Measurements from ENCODE around the gene BCL7A. TPM values are rescaled to one million over a fixed set of nuclear protein-coding genes. Genes with fewer than 3 reads are reported as not detected.

Gene BCL7A
- total RNA-seq, 1 experiment from 2014 or later: 14.4 TPM

- Histone ChIP-seq H3K36me3 (no peaks in the 10 kb centered on the region), H3K9me3 (replicated peaks) (no peaks in the 10 kb centered on the region), H3K4me3 (no peak overlapping the region), H3K27ac (no peak overlapping the region), H3K27me3 (no peaks in the 10 kb centered on the region), H3K4me1 (peaks cover 10% of the 10 kb centered on the region)
- DNase-seq: peak; percentile 60 to 73
These were observed 30.7 kb upstream of the BCL7A start for GRCh38 chr12:121990692-121991603.

- no peak overlapping the region for H3K27ac ChIP-seq
- no peaks in the 10 kb centered on the region for H3K9me3 ChIP-seq (replicated peaks)
- no peak for DNase-seq
- H3K36me3 ChIP-seq: no peaks in the 10 kb centered on the region
- H3K27me3 ChIP-seq: no peaks in the 10 kb centered on the region
- no peak overlapping the region for H3K4me3 ChIP-seq
- peaks cover 10% of the 10 kb centered on the region for H3K4me1 ChIP-seq
These were observed 29.4 kb upstream of the BCL7A start for GRCh38 chr12:121992059-121992879.

GRCh38 chr12:121996050-121996944, 25.4 kb upstream of the BCL7A start:
- DNase-seq: no peak
- Histone ChIP-seq H3K4me3 (no peak overlapping the region), H3K9me3 (replicated peaks) (no peaks in the 10 kb centered on the region), H3K27ac (no peak overlapping the region), H3K4me1 (peaks cover 3% of the 10 kb centered on the region), H3K27me3 (no peaks in the 10 kb centered on the region), H3K36me3 (no peaks in the 10 kb centered on the region)

- Histone ChIP-seq H3K27me3 (no peaks in the 10 kb centered on the region), H3K36me3 (no peaks in the 10 kb centered on the region), H3K4me3 (no peak overlapping the region), H3K4me1 (no peaks in the 10 kb centered on the region), H3K27ac (no peak overlapping the region), H3K9me3 (replicated peaks) (no peaks in the 10 kb centered on the region)
- no peak for DNase-seq
These were observed 24.6 kb upstream of the BCL7A start for GRCh38 chr12:121996945-121997612.

GRCh38 chr12:122001466-122002209, 20.0 kb upstream of the BCL7A start:
- Histone ChIP-seq H3K36me3 (no peaks in the 10 kb centered on the region), H3K27ac (no peak overlapping the region), H3K27me3 (no peaks in the 10 kb centered on the region), H3K9me3 (replicated peaks) (no peaks in the 10 kb centered on the region), H3K4me3 (no peak overlapping the region), H3K4me1 (peaks cover 20% of the 10 kb centered on the region)
- peak in 1 of 2 experiments; percentile 29 for DNase-seq

- peak; percentile 70 to 71 for DNase-seq
- Histone ChIP-seq H3K36me3 (no peaks in the 10 kb centered on the region), H3K27me3 (no peaks in the 10 kb centered on the region), H3K4me3 (no peak overlapping the region), H3K4me1 (peaks cover 20% of the 10 kb centered on the region), H3K9me3 (replicated peaks) (no peaks in the 10 kb centered on the region), H3K27ac (peak overlapping the region; percentile 36)
These were observed 17.8 kb upstream of the BCL7A start for GRCh38 chr12:122003651-122004611.

GRCh38 chr12:122004633-122005071, 17.0 kb upstream of the BCL7A start:
- Histone ChIP-seq H3K4me1 (peaks cover 20% of the 10 kb centered on the region), H3K9me3 (replicated peaks) (no peaks in the 10 kb centered on the region), H3K36me3 (no peaks in the 10 kb centered on the region), H3K27me3 (no peaks in the 10 kb centered on the region), H3K4me3 (no peak overlapping the region), H3K27ac (no peak overlapping the region)
- DNase-seq: no peak

- peaks cover 20% of the 10 kb centered on the region for H3K4me1 ChIP-seq
- no peak overlapping the region for H3K4me3 ChIP-seq
- no peaks in the 10 kb centered on the region for H3K36me3 ChIP-seq
- no peak overlapping the region for H3K27ac ChIP-seq
- H3K27me3 ChIP-seq: no peaks in the 10 kb centered on the region
- H3K9me3 ChIP-seq (replicated peaks): no peaks in the 10 kb centered on the region
- no peak for DNase-seq
These were observed 16.4 kb upstream of the BCL7A start for GRCh38 chr12:122005252-122005776.

- no peak for DNase-seq
- Histone ChIP-seq H3K4me1 (peaks cover 20% of the 10 kb centered on the region), H3K27me3 (no peaks in the 10 kb centered on the region), H3K4me3 (no peak overlapping the region), H3K9me3 (replicated peaks) (no peaks in the 10 kb centered on the region), H3K36me3 (no peaks in the 10 kb centered on the region), H3K27ac (no peak overlapping the region)
These were observed 15.3 kb upstream of the BCL7A start for GRCh38 chr12:122006186-122006926.

GRCh38 chr12:122009741-122010140, 11.9 kb upstream of the BCL7A start:
- Histone ChIP-seq H3K36me3 (no peaks in the 10 kb centered on the region), H3K4me3 (no peak overlapping the region), H3K27me3 (no peaks in the 10 kb centered on the region), H3K4me1 (peaks cover 5% of the 10 kb centered on the region), H3K9me3 (replicated peaks) (no peaks in the 10 kb centered on the region), H3K27ac (no peak overlapping the region)
- no peak for DNase-seq

GRCh38 chr12:122012184-122012583, 9.5 kb upstream of the BCL7A start:
- DNase-seq: no peak
- Histone ChIP-seq H3K36me3 (no peaks in the 10 kb centered on the region), H3K9me3 (replicated peaks) (no peaks in the 10 kb centered on the region), H3K4me3 (no peak overlapping the region), H3K27ac (no peak overlapping the region), H3K4me1 (no peaks in the 10 kb centered on the region), H3K27me3 (no peaks in the 10 kb centered on the region)

- H3K4me3 ChIP-seq: no peak overlapping the region
- no peak overlapping the region for H3K27ac ChIP-seq
- H3K4me1 ChIP-seq: no peaks in the 10 kb centered on the region
- no peaks in the 10 kb centered on the region for H3K9me3 ChIP-seq (replicated peaks)
- no peaks in the 10 kb centered on the region for H3K36me3 ChIP-seq
- H3K27me3 ChIP-seq: no peaks in the 10 kb centered on the region
- no peak for DNase-seq
These were observed 8.5 kb upstream of the BCL7A start for GRCh38 chr12:122013136-122013535.

Measured in SJCRH30 (cell line).